HepG2 (cell line): ENCODE results near the gene ITPRIPL1. TPM values are rescaled to one million over a fixed set of nuclear protein-coding genes. Genes with fewer than 3 reads are reported as not detected.
A peak's percentile ranks its signal among the peaks of the same experiment; 100 is the strongest.

Source experiments
- CSRNP2 ChIP-seq: sonication (generic); formaldehyde crosslinking; conservative IDR thresholded peaks from 2 replicates; pipeline ENCODE4 v1.8.0; 2022; ENCODE audit warnings: low read depth, missing genetic modification reagents
- DMAP1 ChIP-seq: IDR thresholded peaks from 2 replicates; pipeline ENCODE4 v1.6.1; 2016
- HNF4A ChIP-seq: sonication (generic); formaldehyde crosslinking; IDR thresholded peaks from 2 replicates; pipeline ENCODE4 v1.4.0; 2020; ENCODE audit warnings: missing genetic modification reagents
- JDP2 ChIP-seq: sonication (generic); formaldehyde crosslinking; IDR thresholded peaks from 2 replicates; pipeline ENCODE4 v1.8.1; 2022; ENCODE audit warnings: missing genetic modification reagents, borderline replicate concordance
- KDM5A ChIP-seq: fragments of 200-600 bp; sonication (generic); IDR thresholded peaks from 2 replicates; pipeline ENCODE4 v1.7.0; 2018; ENCODE audit warnings: antibody characterized with exemption, mild to moderate bottlenecking, low read length, borderline replicate concordance
- THAP8 ChIP-seq: sonication (generic); formaldehyde crosslinking; IDR thresholded peaks from 2 replicates; pipeline ENCODE4 v1.5.1; 2020; ENCODE audit warnings: missing genetic modification reagents, mild to moderate bottlenecking, borderline replicate concordance
- WIZ ChIP-seq: sonication (generic); formaldehyde crosslinking; IDR thresholded peaks from 2 replicates; pipeline ENCODE4 v1.5.1; 2020; ENCODE audit warnings: mild to moderate bottlenecking, missing genetic modification reagents
- ZBTB7B ChIP-seq: sonication (generic); formaldehyde crosslinking; IDR thresholded peaks from 2 replicates; pipeline ENCODE4 v1.4.0; 2020; ENCODE audit warnings: missing genetic modification reagents
- ZNF629 ChIP-seq: sonication (generic); formaldehyde crosslinking; conservative IDR thresholded peaks from 2 replicates; pipeline ENCODE4 v1.5.0; 2020; ENCODE audit warnings: missing genetic modification reagents
- ZNF770 ChIP-seq: sonication (generic); formaldehyde crosslinking; IDR thresholded peaks from 2 replicates; pipeline ENCODE4 v1.5.0; 2020; ENCODE audit warnings: mild to moderate bottlenecking, missing genetic modification reagents
- ZSCAN20 ChIP-seq: sonication (generic); formaldehyde crosslinking; IDR thresholded peaks from 2 replicates; pipeline ENCODE4 v1.4.0; 2020; ENCODE audit warnings: missing genetic modification reagents, mild to moderate bottlenecking, borderline replicate concordance
- polyA plus RNA-seq, 8 experiments: library from polyadenylated mRNA; depleted of rRNA in 3 of 8; stranded (reverse) in 7 of 8; unstranded in 1 of 8; fragments of >200 nt; fragmentation: Illumina TruSeq in 4 of 8; extraction: Trizol in 4 of 8; gene quantifications; 2 replicates each; pipeline versions ENCODE4 v1.2.1 to v1.2.3, GENCODE V29; 2011 to 2016; ENCODE audit warnings: low read depth in 4 of 8, missing spikeins in 1 of 8, mixed read lengths in 1 of 8; ENCODE audit not compliant: insufficient read depth in 1 of 8
- total RNA-seq, 5 experiments: library from RNA; depleted of rRNA; stranded (reverse); fragments of >200 nt; fragmentation: Illumina TruSeq; extraction: Trizol; gene quantifications; 2 replicates each; pipeline ENCODE4 v1.2.3, GENCODE V29; 2016; ENCODE audit warnings: low read depth in 1 of 5
- TF ChIP-seq, protein P1 (sequence below): sonication (generic); formaldehyde crosslinking; IDR thresholded peaks from 2 replicates; pipeline ENCODE4 v1.5.1; 2020; ENCODE audit warnings: missing genetic modification reagents, mild to moderate bottlenecking, borderline replicate concordance
- TF ChIP-seq, protein P2 (sequence below): sonication (generic); formaldehyde crosslinking; IDR thresholded peaks from 2 replicates; pipeline ENCODE4 v1.5.0; 2020; ENCODE audit warnings: missing genetic modification reagents
- TF ChIP-seq, protein P3 (sequence below): sonication (generic); formaldehyde crosslinking; IDR thresholded peaks from 2 replicates; pipeline ENCODE4 v1.4.0; 2020; ENCODE audit warnings: missing genetic modification reagents, borderline replicate concordance
- TF ChIP-seq, protein P4 (sequence below): sonication (generic); formaldehyde crosslinking; IDR thresholded peaks from 2 replicates; pipeline ENCODE4 v1.4.0; 2020; ENCODE audit warnings: missing genetic modification reagents; ENCODE audit errors: not compliant biosample characterization
- TF ChIP-seq, protein P5 (sequence below): sonication (generic); formaldehyde crosslinking; IDR thresholded peaks from 2 replicates; pipeline ENCODE4 v1.8.1; 2023; ENCODE audit warnings: mild to moderate bottlenecking, inconsistent platforms, moderate library complexity, missing genetic modification reagents, borderline replicate concordance

Gene ITPRIPL1
- total and polyA plus RNA-seq, 2 of the 13 experiments (the other 11 are each of a cell fraction or from before 2014, with no cell fraction given) = 4.3 to 11.7 TPM

DNA sequence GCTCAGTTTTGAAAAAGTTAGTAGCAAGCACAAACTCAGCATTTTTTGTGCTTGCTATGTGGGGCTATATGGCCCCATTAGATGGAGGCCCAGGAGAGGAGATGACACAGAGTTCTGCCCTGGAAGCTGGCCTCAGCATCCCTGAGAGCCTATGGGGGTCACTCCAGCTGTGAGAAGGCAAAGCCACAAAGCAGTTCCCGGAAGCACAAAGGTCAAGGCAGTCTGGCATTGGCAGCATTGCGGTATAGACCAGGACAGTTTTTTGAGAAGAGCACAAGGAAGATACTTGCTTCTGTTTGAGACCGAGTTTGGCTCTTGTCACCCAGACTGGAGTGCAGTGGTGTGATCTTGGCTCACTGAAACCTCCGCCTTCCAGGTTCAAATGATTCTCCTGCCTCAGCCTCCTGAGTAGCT, 7.5 kb upstream of the ITPRIPL1 start (continued):
- TF ChIP-seq, protein P1, sequence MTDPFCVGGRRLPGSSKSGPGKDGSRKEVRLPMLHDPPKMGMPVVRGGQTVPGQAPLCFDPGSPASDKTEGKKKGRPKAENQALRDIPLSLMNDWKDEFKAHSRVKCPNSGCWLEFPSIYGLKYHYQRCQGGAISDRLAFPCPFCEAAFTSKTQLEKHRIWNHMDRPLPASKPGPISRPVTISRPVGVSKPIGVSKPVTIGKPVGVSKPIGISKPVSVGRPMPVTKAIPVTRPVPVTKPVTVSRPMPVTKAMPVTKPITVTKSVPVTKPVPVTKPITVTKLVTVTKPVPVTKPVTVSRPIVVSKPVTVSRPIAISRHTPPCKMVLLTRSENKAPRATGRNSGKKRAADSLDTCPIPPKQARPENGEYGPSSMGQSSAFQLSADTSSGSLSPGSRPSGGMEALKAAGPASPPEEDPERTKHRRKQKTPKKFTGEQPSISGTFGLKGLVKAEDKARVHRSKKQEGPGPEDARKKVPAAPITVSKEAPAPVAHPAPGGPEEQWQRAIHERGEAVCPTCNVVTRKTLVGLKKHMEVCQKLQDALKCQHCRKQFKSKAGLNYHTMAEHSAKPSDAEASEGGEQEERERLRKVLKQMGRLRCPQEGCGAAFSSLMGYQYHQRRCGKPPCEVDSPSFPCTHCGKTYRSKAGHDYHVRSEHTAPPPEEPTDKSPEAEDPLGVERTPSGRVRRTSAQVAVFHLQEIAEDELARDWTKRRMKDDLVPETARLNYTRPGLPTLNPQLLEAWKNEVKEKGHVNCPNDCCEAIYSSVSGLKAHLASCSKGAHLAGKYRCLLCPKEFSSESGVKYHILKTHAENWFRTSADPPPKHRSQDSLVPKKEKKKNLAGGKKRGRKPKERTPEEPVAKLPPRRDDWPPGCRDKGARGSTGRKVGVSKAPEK (CRISPR knock-in tag) = no peak
- TF ChIP-seq HNF4A (CRISPR knock-in tag) = peak; percentile 89
- TF ChIP-seq DMAP1 = peak; percentile 70; the same call in 1 of the 2 replicates
- no peak for TF ChIP-seq KDM5A
- TF ChIP-seq CSRNP2 = no peak
- TF ChIP-seq, protein P2, sequence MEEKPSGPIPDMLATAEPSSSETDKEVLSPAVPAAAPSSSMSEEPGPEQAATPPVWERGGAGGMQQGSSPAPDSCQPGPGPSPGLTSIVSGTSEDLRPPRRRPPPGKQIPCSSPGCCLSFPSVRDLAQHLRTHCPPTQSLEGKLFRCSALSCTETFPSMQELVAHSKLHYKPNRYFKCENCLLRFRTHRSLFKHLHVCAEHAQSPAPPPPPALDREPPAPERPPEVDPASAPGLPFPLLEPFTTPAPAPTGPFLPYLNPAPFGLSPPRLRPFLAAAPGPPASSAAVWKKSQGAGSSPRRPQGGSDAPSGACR (CRISPR knock-in tag) = no peak
- TF ChIP-seq ZSCAN20 = 0 out of 2 replicates have a peak, but pooled peaks have one; percentile 26
- TF ChIP-seq THAP8 (CRISPR knock-in tag) = no peak
- TF ChIP-seq JDP2 (CRISPR knock-in tag) = no peak
- peak; percentile 29; the same call in 1 of the 2 replicates for TF ChIP-seq ZNF770 (CRISPR knock-in tag)
- peak; percentile 43 for TF ChIP-seq ZNF629 (CRISPR knock-in tag)
- peak; percentile 79 for TF ChIP-seq ZBTB7B (CRISPR knock-in tag)
- TF ChIP-seq, protein P3, sequence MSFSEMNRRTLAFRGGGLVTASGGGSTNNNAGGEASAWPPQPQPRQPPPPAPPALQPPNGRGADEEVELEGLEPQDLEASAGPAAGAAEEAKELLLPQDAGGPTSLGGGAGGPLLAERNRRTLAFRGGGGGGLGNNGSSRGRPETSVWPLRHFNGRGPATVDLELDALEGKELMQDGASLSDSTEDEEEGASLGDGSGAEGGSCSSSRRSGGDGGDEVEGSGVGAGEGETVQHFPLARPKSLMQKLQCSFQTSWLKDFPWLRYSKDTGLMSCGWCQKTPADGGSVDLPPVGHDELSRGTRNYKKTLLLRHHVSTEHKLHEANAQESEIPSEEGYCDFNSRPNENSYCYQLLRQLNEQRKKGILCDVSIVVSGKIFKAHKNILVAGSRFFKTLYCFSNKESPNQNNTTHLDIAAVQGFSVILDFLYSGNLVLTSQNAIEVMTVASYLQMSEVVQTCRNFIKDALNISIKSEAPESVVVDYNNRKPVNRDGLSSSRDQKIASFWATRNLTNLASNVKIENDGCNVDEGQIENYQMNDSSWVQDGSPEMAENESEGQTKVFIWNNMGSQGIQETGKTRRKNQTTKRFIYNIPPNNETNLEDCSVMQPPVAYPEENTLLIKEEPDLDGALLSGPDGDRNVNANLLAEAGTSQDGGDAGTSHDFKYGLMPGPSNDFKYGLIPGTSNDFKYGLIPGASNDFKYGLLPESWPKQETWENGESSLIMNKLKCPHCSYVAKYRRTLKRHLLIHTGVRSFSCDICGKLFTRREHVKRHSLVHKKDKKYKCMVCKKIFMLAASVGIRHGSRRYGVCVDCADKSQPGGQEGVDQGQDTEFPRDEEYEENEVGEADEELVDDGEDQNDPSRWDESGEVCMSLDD (CRISPR knock-in tag) = no peak
- TF ChIP-seq, protein P4, sequence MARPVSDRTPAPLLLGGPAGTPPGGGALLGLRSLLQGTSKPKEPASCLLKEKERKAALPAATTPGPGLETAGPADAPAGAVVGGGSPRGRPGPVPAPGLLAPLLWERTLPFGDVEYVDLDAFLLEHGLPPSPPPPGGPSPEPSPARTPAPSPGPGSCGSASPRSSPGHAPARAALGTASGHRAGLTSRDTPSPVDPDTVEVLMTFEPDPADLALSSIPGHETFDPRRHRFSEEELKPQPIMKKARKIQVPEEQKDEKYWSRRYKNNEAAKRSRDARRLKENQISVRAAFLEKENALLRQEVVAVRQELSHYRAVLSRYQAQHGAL (CRISPR knock-in tag) = no peak
- TF ChIP-seq WIZ (CRISPR knock-in tag) = peak; percentile 64; the same call in 1 of the 2 replicates
- TF ChIP-seq, protein P5, sequence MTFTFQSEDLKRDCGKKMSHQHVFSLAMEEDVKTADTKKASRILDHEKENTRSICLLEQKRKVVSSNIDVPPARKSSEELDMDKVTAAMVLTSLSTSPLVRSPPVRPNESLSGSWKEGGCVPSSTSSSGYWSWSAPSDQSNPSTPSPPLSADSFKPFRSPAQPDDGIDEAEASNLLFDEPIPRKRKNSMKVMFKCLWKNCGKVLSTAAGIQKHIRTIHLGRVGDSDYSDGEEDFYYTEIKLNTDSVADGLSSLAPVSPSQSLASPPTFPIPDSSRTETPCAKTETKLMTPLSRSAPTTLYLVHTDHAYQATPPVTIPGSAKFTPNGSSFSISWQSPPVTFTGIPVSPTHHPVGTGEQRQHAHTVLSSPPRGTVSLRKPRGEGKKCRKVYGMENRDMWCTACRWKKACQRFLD (CRISPR knock-in tag) = no peak
